ENCODE results near the gene CNNM1. TPM values are rescaled to one million over a fixed set of nuclear protein-coding genes. Genes with fewer than 3 reads are reported as not detected.
A peak's percentile ranks its signal among the peaks of the same experiment; 100 is the strongest.

CNNM1 gene
- total RNA-seq = not detected

GRCh38 chr10:99329304-99329553 lies at the start of gene CNNM1:
TSS of gene CNNM1 (plus strand) at chr10:99329356. CDS start at chr10:99329388, 32 bp downstream.
- Mint-ChIP-seq H3K4me1 (peaks cover 6% of the 10 kb centered on the region), H3K9me3 (ENCODE audit: low read depth) (no peaks in the 10 kb centered on the region), H3K27ac (no peak within 1 kb of the TSS), H3K4me3 (no peak within 1 kb of the TSS), H3K27me3 (peaks cover 56% of the 10 kb centered on the region), H3K36me3 (peaks cover 4% of the 10 kb centered on the region)
- CTCF ChIA-PET = no interaction called here
- DNase-seq (peak; percentile 43), ATAC-seq (peak; percentile 23)

DNA sequence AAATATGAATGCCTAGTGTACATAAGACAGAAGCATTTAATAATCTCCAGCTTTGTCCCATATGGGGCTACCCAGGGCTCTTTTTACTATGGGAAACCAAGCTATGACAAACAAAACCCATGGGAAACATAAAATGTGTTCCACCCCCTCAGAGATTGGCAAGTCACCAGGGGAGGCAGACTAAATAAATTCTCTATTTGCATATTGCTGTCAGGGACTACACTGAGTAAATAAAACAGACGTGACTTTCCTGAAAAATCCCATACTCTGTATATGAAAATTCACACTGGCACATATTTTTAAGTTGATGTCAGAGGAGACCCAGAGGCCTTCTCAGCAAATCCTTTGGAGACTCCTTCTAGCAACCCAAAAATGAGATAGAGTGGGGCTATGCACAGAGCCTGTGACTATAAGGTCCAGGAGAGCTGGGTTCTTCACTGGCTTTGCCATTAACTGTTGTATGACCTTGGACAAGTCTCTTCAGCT lies 49.5 kb upstream of the CNNM1 start:
- H3K9me3 Mint-ChIP-seq (ENCODE audit: low read depth) = peaks cover 2% of the 10 kb centered on the region
- H3K27me3 Mint-ChIP-seq = peaks cover 19% of the 10 kb centered on the region
- DNase-seq (no peak), ATAC-seq (no peak)
- H3K27ac Mint-ChIP-seq = no peak overlapping the region
- no peaks in the 10 kb centered on the region for H3K4me1 Mint-ChIP-seq
- H3K4me3 Mint-ChIP-seq = no peak overlapping the region
- no peaks in the 10 kb centered on the region for H3K36me3 Mint-ChIP-seq
- CTCF ChIA-PET = no interaction called here

DNA sequence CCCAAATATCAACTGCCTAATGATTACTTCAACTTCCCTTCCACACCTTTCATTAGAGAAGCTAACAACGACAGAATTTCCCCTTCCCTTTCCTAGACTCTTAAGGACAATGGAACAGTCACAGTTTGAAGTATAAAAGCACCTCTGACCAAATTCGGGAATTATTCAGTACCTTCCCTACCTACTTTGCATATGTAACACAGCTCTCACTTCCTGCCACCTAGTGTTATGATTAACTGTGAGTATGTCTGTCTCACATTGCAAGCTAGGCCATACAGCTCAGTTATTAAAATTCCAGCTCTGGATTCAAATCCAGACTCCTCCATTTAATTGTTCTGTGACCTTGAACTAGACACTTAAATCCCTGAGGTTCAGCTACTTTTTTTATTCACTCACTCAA lies 48.7 kb upstream of the CNNM1 start:
- CTCF ChIA-PET = no interaction called here
- Mint-ChIP-seq H3K4me3 (no peak overlapping the region), H3K9me3 (ENCODE audit: low read depth) (peaks cover 2% of the 10 kb centered on the region), H3K36me3 (no peaks in the 10 kb centered on the region), H3K27ac (no peak overlapping the region), H3K4me1 (no peaks in the 10 kb centered on the region), H3K27me3 (peaks cover 18% of the 10 kb centered on the region)
- DNase-seq (no peak), ATAC-seq (no peak)

- CTCF ChIA-PET = no interaction called here
- Mint-ChIP-seq H3K27me3 (peaks cover 7% of the 10 kb centered on the region), H3K36me3 (no peaks in the 10 kb centered on the region), H3K4me3 (no peak overlapping the region), H3K4me1 (no peaks in the 10 kb centered on the region), H3K27ac (no peak overlapping the region), H3K9me3 (ENCODE audit: low read depth) (peaks cover 2% of the 10 kb centered on the region)
- ATAC-seq = no peak
- DNase-seq = no peak
Measured at GRCh38 chr10:99285881-99286280, 43.3 kb upstream of the CNNM1 start.

DNA sequence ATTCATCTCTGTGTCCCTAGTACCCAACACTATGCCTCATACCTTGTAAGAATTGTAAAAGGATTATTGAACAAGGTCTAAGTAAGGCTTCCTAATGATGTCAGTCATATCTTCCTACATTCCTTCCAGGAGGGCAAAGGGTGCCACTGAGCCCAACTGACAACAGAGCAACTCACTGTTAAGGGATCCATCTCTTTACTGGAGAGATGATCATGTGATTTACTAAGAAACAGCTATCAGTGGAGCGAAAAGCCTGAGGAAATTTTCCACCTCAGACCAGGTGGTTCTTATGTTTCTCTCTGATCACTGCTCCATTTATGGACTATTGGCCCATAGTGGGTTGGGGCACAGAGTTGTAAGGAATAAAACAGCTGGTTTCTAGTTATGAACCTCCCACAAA lies 38.9 kb upstream of the CNNM1 start:
- Mint-ChIP-seq H3K27me3 (peaks cover 13% of the 10 kb centered on the region), H3K36me3 (no peaks in the 10 kb centered on the region), H3K9me3 (ENCODE audit: low read depth) (no peaks in the 10 kb centered on the region), H3K27ac (no peak overlapping the region), H3K4me1 (no peaks in the 10 kb centered on the region), H3K4me3 (no peak overlapping the region)
- DNase-seq = no peak
- ATAC-seq = no peak
- CTCF ChIA-PET = no interaction called here

DNA sequence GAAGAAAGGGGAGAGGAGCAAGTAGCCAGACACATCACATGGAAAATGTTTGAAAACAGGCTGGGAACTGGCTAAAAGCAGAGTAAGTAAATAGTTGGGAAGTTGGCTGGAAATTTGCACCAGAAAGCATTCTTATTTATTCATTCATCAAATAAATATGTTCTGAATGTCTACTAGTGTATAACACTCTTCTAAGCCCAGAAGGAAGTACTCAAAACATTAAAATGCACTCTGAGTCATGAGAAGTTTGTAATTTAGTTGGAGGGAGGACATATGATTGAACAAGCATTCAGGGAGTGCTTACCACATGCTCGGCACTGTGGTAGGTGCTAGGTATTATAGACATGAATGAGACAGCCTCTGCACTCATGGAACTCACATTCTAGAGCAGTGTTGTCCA lies 37.0 kb upstream of the CNNM1 start:
- H3K27me3 Mint-ChIP-seq = peaks cover 13% of the 10 kb centered on the region
- no peaks in the 10 kb centered on the region for H3K4me1 Mint-ChIP-seq
- no peaks in the 10 kb centered on the region for H3K9me3 Mint-ChIP-seq (ENCODE audit: low read depth)
- no peaks in the 10 kb centered on the region for H3K36me3 Mint-ChIP-seq
- no peak overlapping the region for H3K27ac Mint-ChIP-seq
- no peak overlapping the region for H3K4me3 Mint-ChIP-seq
- no peak for DNase-seq
- ATAC-seq = no peak
- CTCF ChIA-PET = no interaction called here

GRCh38 chr10:99296605-99297004 lies 32.6 kb upstream of the CNNM1 start:
- DNase-seq = no peak
- ATAC-seq = no peak
- Mint-ChIP-seq H3K36me3 (no peaks in the 10 kb centered on the region), H3K4me3 (no peak overlapping the region), H3K4me1 (no peaks in the 10 kb centered on the region), H3K9me3 (ENCODE audit: low read depth) (no peaks in the 10 kb centered on the region), H3K27me3 (peaks cover 8% of the 10 kb centered on the region), H3K27ac (no peak overlapping the region)
- CTCF ChIA-PET = no interaction called here

GRCh38 chr10:99297033-99297432 lies 32.1 kb upstream of the CNNM1 start:
- CTCF ChIA-PET = no interaction called here
- no peaks in the 10 kb centered on the region for H3K36me3 Mint-ChIP-seq
- H3K4me1 Mint-ChIP-seq = no peaks in the 10 kb centered on the region
- H3K27me3 Mint-ChIP-seq = peaks cover 6% of the 10 kb centered on the region
- ATAC-seq = no peak
- DNase-seq = no peak
- H3K9me3 Mint-ChIP-seq (ENCODE audit: low read depth) = no peaks in the 10 kb centered on the region
- H3K4me3 Mint-ChIP-seq = no peak overlapping the region
- no peak overlapping the region for H3K27ac Mint-ChIP-seq

- H3K27ac Mint-ChIP-seq = no peak overlapping the region
- H3K36me3 Mint-ChIP-seq = no peaks in the 10 kb centered on the region
- no peak for ATAC-seq
- no peak overlapping the region for H3K4me3 Mint-ChIP-seq
- no peak for DNase-seq
- CTCF ChIA-PET = no interaction called here
- H3K27me3 Mint-ChIP-seq = peaks cover 5% of the 10 kb centered on the region
- no peaks in the 10 kb centered on the region for H3K4me1 Mint-ChIP-seq
- H3K9me3 Mint-ChIP-seq (ENCODE audit: low read depth) = no peaks in the 10 kb centered on the region
Measured at GRCh38 chr10:99303899-99304861, 25.0 kb upstream of the CNNM1 start.

DNA sequence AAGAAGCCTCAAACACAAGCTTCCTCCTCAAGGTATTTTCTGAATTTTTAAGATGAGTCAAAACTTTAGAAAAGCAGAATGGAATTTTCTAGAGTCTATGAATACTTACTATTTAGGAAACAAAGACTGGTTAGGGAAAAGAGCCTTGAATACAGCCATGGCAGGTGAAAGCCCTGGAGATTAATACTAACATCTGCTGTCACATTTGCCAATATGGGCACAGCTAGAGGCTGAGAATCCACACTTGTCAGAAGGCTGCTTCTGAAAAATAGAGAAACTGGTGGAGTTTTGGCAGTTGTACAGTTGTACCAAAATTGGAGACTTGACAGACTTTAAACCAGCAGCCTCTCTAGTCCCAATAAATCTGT lies 24.3 kb upstream of the CNNM1 start:
- DNase-seq (no peak), ATAC-seq (no peak)
- Mint-ChIP-seq H3K4me1 (no peaks in the 10 kb centered on the region), H3K36me3 (no peaks in the 10 kb centered on the region), H3K27ac (no peak overlapping the region), H3K4me3 (no peak overlapping the region), H3K27me3 (peaks cover 5% of the 10 kb centered on the region), H3K9me3 (ENCODE audit: low read depth) (no peaks in the 10 kb centered on the region)
- CTCF ChIA-PET = no interaction called here

- H3K27me3 Mint-ChIP-seq = no peaks in the 10 kb centered on the region
- CTCF ChIA-PET = no interaction called here
- H3K36me3 Mint-ChIP-seq = no peaks in the 10 kb centered on the region
- no peak for ATAC-seq
- H3K9me3 Mint-ChIP-seq (ENCODE audit: low read depth) = no peaks in the 10 kb centered on the region
- H3K27ac Mint-ChIP-seq = no peak overlapping the region
- no peak overlapping the region for H3K4me3 Mint-ChIP-seq
- DNase-seq = no peak
- H3K4me1 Mint-ChIP-seq = no peaks in the 10 kb centered on the region
Measured at GRCh38 chr10:99312501-99312900, 16.7 kb upstream of the CNNM1 start.

GRCh38 chr10:99315853-99316252 lies 13.3 kb upstream of the CNNM1 start:
- H3K9me3 Mint-ChIP-seq (ENCODE audit: low read depth) = no peaks in the 10 kb centered on the region
- no peaks in the 10 kb centered on the region for H3K4me1 Mint-ChIP-seq
- H3K4me3 Mint-ChIP-seq = no peak overlapping the region
- peaks cover 10% of the 10 kb centered on the region for H3K27me3 Mint-ChIP-seq
- no peak overlapping the region for H3K27ac Mint-ChIP-seq
- no peaks in the 10 kb centered on the region for H3K36me3 Mint-ChIP-seq
- DNase-seq = no peak
- CTCF ChIA-PET = no interaction called here
- ATAC-seq = no peak

DNA sequence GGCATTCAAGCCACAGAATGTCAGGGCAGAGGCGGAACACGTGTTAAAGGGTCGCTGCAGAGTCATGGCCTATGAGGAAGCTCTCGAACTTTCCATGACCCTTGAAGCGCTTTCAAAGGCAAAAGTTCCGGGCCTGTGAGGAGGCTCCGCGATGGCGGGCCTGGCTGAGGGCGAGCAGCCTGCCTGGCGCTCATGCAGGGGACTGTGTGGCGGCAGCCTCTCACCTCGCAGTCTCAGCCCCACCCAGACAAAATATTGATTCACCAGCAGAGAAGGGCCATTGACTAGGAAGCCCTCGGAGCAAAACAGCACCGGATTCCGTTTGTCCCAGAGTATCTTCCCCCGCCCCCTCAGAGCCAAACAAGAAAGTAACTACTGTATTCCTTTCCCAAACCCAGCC lies 12.8 kb upstream of the CNNM1 start:
- H3K36me3 Mint-ChIP-seq = no peaks in the 10 kb centered on the region
- H3K9me3 Mint-ChIP-seq (ENCODE audit: low read depth) = no peaks in the 10 kb centered on the region
- H3K27me3 Mint-ChIP-seq = peaks cover 14% of the 10 kb centered on the region

GRCh38 chr10:99318048-99318447 lies 11.1 kb upstream of the CNNM1 start:
- Mint-ChIP-seq H3K4me1 (no peaks in the 10 kb centered on the region), H3K4me3 (no peak overlapping the region), H3K36me3 (no peaks in the 10 kb centered on the region), H3K9me3 (ENCODE audit: low read depth) (no peaks in the 10 kb centered on the region), H3K27ac (no peak overlapping the region), H3K27me3 (peaks cover 23% of the 10 kb centered on the region)
- ATAC-seq (no peak), DNase-seq (no peak)
- CTCF ChIA-PET = no interaction called here

More for the DNA sequence above, 12.8 kb upstream of the CNNM1 start:
- H3K27ac Mint-ChIP-seq = no peak overlapping the region
- CTCF ChIA-PET = no interaction called here
- H3K4me1 Mint-ChIP-seq = no peaks in the 10 kb centered on the region
- ATAC-seq (no peak), DNase-seq (no peak)
- H3K4me3 Mint-ChIP-seq = no peak overlapping the region

DNA sequence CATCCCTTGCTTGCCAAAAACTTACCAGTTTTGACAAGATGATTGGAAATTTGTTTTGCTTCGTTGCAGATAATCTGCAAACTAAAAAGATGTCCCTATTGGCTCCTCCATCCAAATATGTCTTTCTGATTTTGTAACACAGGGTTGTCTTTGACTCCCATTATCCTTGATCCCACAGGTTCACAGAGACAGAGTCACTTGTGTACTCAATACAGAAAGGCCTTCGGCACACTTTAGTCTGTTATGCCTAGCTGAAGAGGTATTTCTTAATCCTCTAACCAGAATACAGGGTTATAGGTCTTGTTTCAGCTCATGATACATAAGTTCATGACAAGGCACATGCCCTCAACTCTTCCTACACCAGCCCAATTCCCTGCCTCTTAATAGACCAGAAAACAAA lies 10.7 kb upstream of the CNNM1 start:
- Mint-ChIP-seq H3K4me1 (no peaks in the 10 kb centered on the region), H3K27ac (no peak overlapping the region), H3K4me3 (no peak overlapping the region), H3K9me3 (ENCODE audit: low read depth) (no peaks in the 10 kb centered on the region), H3K36me3 (no peaks in the 10 kb centered on the region), H3K27me3 (peaks cover 26% of the 10 kb centered on the region)
- ATAC-seq = no peak
- CTCF ChIA-PET = no interaction called here
- no peak for DNase-seq

Data from activated CD8-positive, alpha-beta memory T cell treated with anti-CD3 and anti-CD28 coated beads, Interleukin-2, amount 10 ng/mL, durations not matched to agents 7 days and 5 days (primary cell).